Measurements from ENCODE around the gene CENPA.

CENPA gene

GRCh38 chr2:26785431-26786206 is at the start of gene CENPA:
TSS of gene CENPA (plus strand) at chr2:26786056. CDS start at chr2:26786197, 141 bp downstream.
- peak; percentile 100 for DNase-seq (ENCODE audit: low read depth)
- TF ChIP-seq CTCF (IDR thresholded peaks at IDR 0.05; ENCODE audit: insufficient read depth, low read depth, low read length, missing control alignments), result peak; percentile 29
- peak within 1 kb of the TSS; percentile 64 for H3K4me3 ChIP-seq (ENCODE audit: low read length)

GRCh38 chr2:26737221-26737620 is 48.6 kb upstream of the CENPA start:
- TF ChIP-seq CTCF (IDR thresholded peaks at IDR 0.05; ENCODE audit: insufficient read depth, low read depth, low read length, missing control alignments), result no peak
- H3K4me3 ChIP-seq (ENCODE audit: low read length), result no peak overlapping the region
- DNase-seq (ENCODE audit: low read depth), result no peak

- no peak for DNase-seq (ENCODE audit: low read depth)
- no peak overlapping the region for H3K4me3 ChIP-seq (ENCODE audit: low read length)
- no peak for TF ChIP-seq CTCF (IDR thresholded peaks at IDR 0.05; ENCODE audit: insufficient read depth, low read depth, low read length, missing control alignments)
These were observed 47.4 kb upstream of the CENPA start for GRCh38 chr2:26738481-26738880.

GRCh38 chr2:26739514-26739913 is 46.3 kb upstream of the CENPA start:
- no peak overlapping the region for H3K4me3 ChIP-seq (ENCODE audit: low read length)
- no peak for DNase-seq (ENCODE audit: low read depth)
- TF ChIP-seq CTCF (IDR thresholded peaks at IDR 0.05; ENCODE audit: insufficient read depth, low read depth, low read length, missing control alignments), result no peak

GRCh38 chr2:26740346-26740745 is 45.5 kb upstream of the CENPA start:
- no peak overlapping the region for H3K4me3 ChIP-seq (ENCODE audit: low read length)
- no peak for DNase-seq (ENCODE audit: low read depth)
- no peak for TF ChIP-seq CTCF (IDR thresholded peaks at IDR 0.05; ENCODE audit: insufficient read depth, low read depth, low read length, missing control alignments)

GRCh38 chr2:26740890-26741302 is 45.0 kb upstream of the CENPA start:
- DNase-seq (ENCODE audit: low read depth), result peak; percentile 29
- H3K4me3 ChIP-seq (ENCODE audit: low read length), result no peak overlapping the region
- TF ChIP-seq CTCF (IDR thresholded peaks at IDR 0.05; ENCODE audit: insufficient read depth, low read depth, low read length, missing control alignments), result no peak

Data from epithelial cell of esophagus (primary cell).